ENCODE measurements around the gene SCYGR7. TPM values are rescaled to one million over a fixed set of nuclear protein-coding genes. Genes with fewer than 3 reads are reported as not detected.
A peak's percentile ranks its signal among the peaks of the same experiment; 100 is the strongest.

SCYGR7 gene
- total RNA-seq, 1 experiment from 2014 or later, result not detected

GRCh38 chr2:227765788-227766372, 37.7 kb downstream of the SCYGR7 start:
- DNase-seq, result no peak
- H3K9me2 ChIP-seq (replicated peaks; ENCODE audit: insufficient read depth, low read length), result no peaks in the 10 kb centered on the region
- no peak overlapping the region for H2AFZ ChIP-seq (ENCODE audit: low read length)
- no peaks in the 10 kb centered on the region for H4K20me1 ChIP-seq (ENCODE audit: insufficient read depth, low read depth, low read length)
- H3K4me1 ChIP-seq (ENCODE audit: low read length), result no peaks in the 10 kb centered on the region
- no peak overlapping the region for H3K4me2 ChIP-seq (ENCODE audit: low read depth, low read length, poor library complexity, severe bottlenecking)
- H3K36me3 ChIP-seq (ENCODE audit: insufficient read depth, low read length), result no peaks in the 10 kb centered on the region
- no peak overlapping the region for H3K27ac ChIP-seq (ENCODE audit: low read length)
- H3K27me3 ChIP-seq (ENCODE audit: low read length), result no peaks in the 10 kb centered on the region
- H3K4me3 ChIP-seq (ENCODE audit: low read length), result no peak overlapping the region
- no peak overlapping the region for H3K9ac ChIP-seq (ENCODE audit: low read length)
- no peaks in the 10 kb centered on the region for H3K79me2 ChIP-seq (ENCODE audit: low read length)
- H3K9me3 ChIP-seq (ENCODE audit: low read length), result no peaks in the 10 kb centered on the region

- H3K27me3 ChIP-seq (ENCODE audit: low read length), result no peaks in the 10 kb centered on the region
- no peaks in the 10 kb centered on the region for H3K36me3 ChIP-seq (ENCODE audit: insufficient read depth, low read length)
- DNase-seq, result peak; percentile 82
- H3K9ac ChIP-seq (ENCODE audit: low read length), result no peak overlapping the region
- H3K4me1 ChIP-seq (ENCODE audit: low read length), result no peaks in the 10 kb centered on the region
- no peaks in the 10 kb centered on the region for H3K9me3 ChIP-seq (ENCODE audit: low read length)
- no peaks in the 10 kb centered on the region for H4K20me1 ChIP-seq (ENCODE audit: insufficient read depth, low read depth, low read length)
- no peak overlapping the region for H3K4me2 ChIP-seq (ENCODE audit: low read depth, low read length, poor library complexity, severe bottlenecking)
- H3K9me2 ChIP-seq (replicated peaks; ENCODE audit: insufficient read depth, low read length), result no peaks in the 10 kb centered on the region
- H3K79me2 ChIP-seq (ENCODE audit: low read length), result no peaks in the 10 kb centered on the region
- no peak overlapping the region for H3K4me3 ChIP-seq (ENCODE audit: low read length)
- H3K27ac ChIP-seq (ENCODE audit: low read length), result no peak overlapping the region
- no peak overlapping the region for H2AFZ ChIP-seq (ENCODE audit: low read length)
These were observed 38.3 kb downstream of the SCYGR7 start for GRCh38 chr2:227766373-227766883.

GRCh38 chr2:227767830-227768229, 39.7 kb downstream of the SCYGR7 start:
- no peaks in the 10 kb centered on the region for H4K20me1 ChIP-seq (ENCODE audit: insufficient read depth, low read depth, low read length)
- no peak for DNase-seq
- H3K9ac ChIP-seq (ENCODE audit: low read length), result no peak overlapping the region
- no peak overlapping the region for H3K4me3 ChIP-seq (ENCODE audit: low read length)
- H3K27ac ChIP-seq (ENCODE audit: low read length), result no peak overlapping the region
- no peaks in the 10 kb centered on the region for H3K79me2 ChIP-seq (ENCODE audit: low read length)
- H3K9me3 ChIP-seq (ENCODE audit: low read length), result no peaks in the 10 kb centered on the region
- no peaks in the 10 kb centered on the region for H3K9me2 ChIP-seq (replicated peaks; ENCODE audit: insufficient read depth, low read length)
- no peak overlapping the region for H2AFZ ChIP-seq (ENCODE audit: low read length)
- H3K4me1 ChIP-seq (ENCODE audit: low read length), result no peaks in the 10 kb centered on the region
- no peak overlapping the region for H3K4me2 ChIP-seq (ENCODE audit: low read depth, low read length, poor library complexity, severe bottlenecking)
- H3K27me3 ChIP-seq (ENCODE audit: low read length), result no peaks in the 10 kb centered on the region
- H3K36me3 ChIP-seq (ENCODE audit: insufficient read depth, low read length), result no peaks in the 10 kb centered on the region

GRCh38 chr2:227772197-227772661, 44.1 kb downstream of the SCYGR7 start:
- Histone ChIP-seq H4K20me1 (ENCODE audit: insufficient read depth, low read depth, low read length) (no peaks in the 10 kb centered on the region), H3K36me3 (ENCODE audit: insufficient read depth, low read length) (no peaks in the 10 kb centered on the region), H3K9ac (ENCODE audit: low read length) (no peak overlapping the region), H3K4me1 (ENCODE audit: low read length) (no peaks in the 10 kb centered on the region), H3K9me3 (ENCODE audit: low read length) (no peaks in the 10 kb centered on the region), H3K9me2 (replicated peaks; ENCODE audit: insufficient read depth, low read length) (no peaks in the 10 kb centered on the region), H3K79me2 (ENCODE audit: low read length) (no peaks in the 10 kb centered on the region), H3K27ac (ENCODE audit: low read length) (no peak overlapping the region), H3K4me3 (ENCODE audit: low read length) (no peak overlapping the region), H2AFZ (ENCODE audit: low read length) (no peak overlapping the region), H3K4me2 (ENCODE audit: low read depth, low read length, poor library complexity, severe bottlenecking) (no peak overlapping the region), H3K27me3 (ENCODE audit: low read length) (no peaks in the 10 kb centered on the region)
- DNase-seq, result peak; percentile 29

GRCh38 chr2:227772932-227773331, 44.8 kb downstream of the SCYGR7 start:
- Histone ChIP-seq H3K4me3 (ENCODE audit: low read length) (no peak overlapping the region), H3K4me2 (ENCODE audit: low read depth, low read length, poor library complexity, severe bottlenecking) (no peak overlapping the region), H3K4me1 (ENCODE audit: low read length) (no peaks in the 10 kb centered on the region), H3K79me2 (ENCODE audit: low read length) (no peaks in the 10 kb centered on the region), H3K27me3 (ENCODE audit: low read length) (no peaks in the 10 kb centered on the region), H2AFZ (ENCODE audit: low read length) (no peak overlapping the region), H3K27ac (ENCODE audit: low read length) (no peak overlapping the region), H3K9me2 (replicated peaks; ENCODE audit: insufficient read depth, low read length) (no peaks in the 10 kb centered on the region), H3K9ac (ENCODE audit: low read length) (no peak overlapping the region), H4K20me1 (ENCODE audit: insufficient read depth, low read depth, low read length) (no peaks in the 10 kb centered on the region), H3K36me3 (ENCODE audit: insufficient read depth, low read length) (no peaks in the 10 kb centered on the region), H3K9me3 (ENCODE audit: low read length) (no peaks in the 10 kb centered on the region)
- DNase-seq, result peak; percentile 28

- Histone ChIP-seq H3K4me2 (ENCODE audit: low read depth, low read length, poor library complexity, severe bottlenecking) (no peak overlapping the region), H3K4me3 (ENCODE audit: low read length) (no peak overlapping the region), H4K20me1 (ENCODE audit: insufficient read depth, low read depth, low read length) (no peaks in the 10 kb centered on the region), H3K9ac (ENCODE audit: low read length) (no peak overlapping the region), H3K36me3 (ENCODE audit: insufficient read depth, low read length) (no peaks in the 10 kb centered on the region), H3K27ac (ENCODE audit: low read length) (no peak overlapping the region), H2AFZ (ENCODE audit: low read length) (no peak overlapping the region), H3K79me2 (ENCODE audit: low read length) (no peaks in the 10 kb centered on the region), H3K9me2 (replicated peaks; ENCODE audit: insufficient read depth, low read length) (no peaks in the 10 kb centered on the region), H3K9me3 (ENCODE audit: low read length) (no peaks in the 10 kb centered on the region), H3K4me1 (ENCODE audit: low read length) (no peaks in the 10 kb centered on the region), H3K27me3 (ENCODE audit: low read length) (no peaks in the 10 kb centered on the region)
- peak; percentile 70 for DNase-seq
These were observed 46.0 kb downstream of the SCYGR7 start for GRCh38 chr2:227774011-227774624.

- Histone ChIP-seq H3K36me3 (ENCODE audit: insufficient read depth, low read length) (no peaks in the 10 kb centered on the region), H4K20me1 (ENCODE audit: insufficient read depth, low read depth, low read length) (no peaks in the 10 kb centered on the region), H3K9me3 (ENCODE audit: low read length) (no peaks in the 10 kb centered on the region), H3K9ac (ENCODE audit: low read length) (no peak overlapping the region), H3K4me2 (ENCODE audit: low read depth, low read length, poor library complexity, severe bottlenecking) (no peak overlapping the region), H3K4me3 (ENCODE audit: low read length) (no peak overlapping the region), H3K79me2 (ENCODE audit: low read length) (no peaks in the 10 kb centered on the region), H3K4me1 (ENCODE audit: low read length) (no peaks in the 10 kb centered on the region), H3K27ac (ENCODE audit: low read length) (no peak overlapping the region), H3K27me3 (ENCODE audit: low read length) (no peaks in the 10 kb centered on the region), H2AFZ (ENCODE audit: low read length) (no peak overlapping the region), H3K9me2 (replicated peaks; ENCODE audit: insufficient read depth, low read length) (no peaks in the 10 kb centered on the region)
- DNase-seq, result no peak
These were observed 47.0 kb downstream of the SCYGR7 start for GRCh38 chr2:227774895-227775842.

All from Karpas-422 (cell line).